Mononuclear cell (primary cell): ENCODE results near the gene SSBP2. TPM values are rescaled to one million over a fixed set of nuclear protein-coding genes. Genes with fewer than 3 reads are reported as not detected.

Experiments used
- H3K27me3 ChIP-seq: 2 replicates; pipeline ENCODE4 v1.6.0; 2011; ENCODE audit warnings: low read length, control low read depth; ENCODE audit not compliant: insufficient read depth
- H3K4me1 ChIP-seq: 2 replicates; pipeline ENCODE4 v1.5.1; 2011; ENCODE audit warnings: mild to moderate bottlenecking, low read length, control low read depth; ENCODE audit not compliant: insufficient read depth
- H3K4me3 ChIP-seq: 2 replicates; pipeline ENCODE4 v1.5.1; 2011; ENCODE audit warnings: mild to moderate bottlenecking, low read length, moderate library complexity
- H3K9me3 ChIP-seq: 2 replicates; pipeline ENCODE4 v1.5.1; 2011; ENCODE audit warnings: low read depth, mild to moderate bottlenecking, control low read depth, low read length
- total RNA-seq: library from RNA; depleted of rRNA; stranded (reverse); fragments of >200 nt; gene quantifications from one replicate; pipeline ENCODE4 v1.2.3, GENCODE V29; 2012

SSBP2 gene
- total RNA-seq, 1 donor, result 35.9 TPM

- no peaks in the 10 kb centered on the region for H3K27me3 ChIP-seq
- no peaks in the 10 kb centered on the region for H3K9me3 ChIP-seq
- H3K4me3 ChIP-seq, result no peak overlapping the region
- H3K4me1 ChIP-seq, result peaks cover 10% of the 10 kb centered on the region
These were observed 212.9 kb downstream of the SSBP2 start for GRCh38 chr5:81537905-81538547.

GRCh38 chr5:81534441-81534840 is 216.5 kb downstream of the SSBP2 start:
- Histone ChIP-seq H3K9me3 (no peaks in the 10 kb centered on the region), H3K27me3 (no peaks in the 10 kb centered on the region), H3K4me3 (no peak overlapping the region), H3K4me1 (peaks cover 10% of the 10 kb centered on the region)

- no peaks in the 10 kb centered on the region for H3K27me3 ChIP-seq
- no peak overlapping the region for H3K4me3 ChIP-seq
- H3K4me1 ChIP-seq, result peaks cover 10% of the 10 kb centered on the region
- H3K9me3 ChIP-seq, result no peaks in the 10 kb centered on the region
These were observed 217.1 kb downstream of the SSBP2 start for GRCh38 chr5:81533629-81534405.

GRCh38 chr5:81530919-81531318 is 220.0 kb downstream of the SSBP2 start:
- Histone ChIP-seq H3K9me3 (no peaks in the 10 kb centered on the region), H3K27me3 (no peaks in the 10 kb centered on the region), H3K4me3 (no peak overlapping the region), H3K4me1 (peaks cover 10% of the 10 kb centered on the region)

- no peak overlapping the region for H3K4me3 ChIP-seq
- no peaks in the 10 kb centered on the region for H3K4me1 ChIP-seq
- H3K27me3 ChIP-seq, result no peaks in the 10 kb centered on the region
- no peaks in the 10 kb centered on the region for H3K9me3 ChIP-seq
These were observed 225.2 kb downstream of the SSBP2 start for GRCh38 chr5:81525690-81526089.

- no peaks in the 10 kb centered on the region for H3K27me3 ChIP-seq
- no peak overlapping the region for H3K4me3 ChIP-seq
- no peaks in the 10 kb centered on the region for H3K4me1 ChIP-seq
- H3K9me3 ChIP-seq, result no peaks in the 10 kb centered on the region
These were observed 226.9 kb downstream of the SSBP2 start for GRCh38 chr5:81524015-81524414.

GRCh38 chr5:81522571-81522970 is 228.3 kb downstream of the SSBP2 start:
- no peaks in the 10 kb centered on the region for H3K27me3 ChIP-seq
- no peaks in the 10 kb centered on the region for H3K9me3 ChIP-seq
- no peak overlapping the region for H3K4me3 ChIP-seq
- H3K4me1 ChIP-seq, result no peaks in the 10 kb centered on the region

GRCh38 chr5:81520769-81521168 is 230.1 kb downstream of the SSBP2 start:
- Histone ChIP-seq H3K4me1 (no peaks in the 10 kb centered on the region), H3K27me3 (no peaks in the 10 kb centered on the region), H3K4me3 (no peak overlapping the region), H3K9me3 (no peaks in the 10 kb centered on the region)

GRCh38 chr5:81519217-81519905 is 231.5 kb downstream of the SSBP2 start:
- H3K4me1 ChIP-seq, result no peaks in the 10 kb centered on the region
- H3K27me3 ChIP-seq, result no peaks in the 10 kb centered on the region
- no peaks in the 10 kb centered on the region for H3K9me3 ChIP-seq
- H3K4me3 ChIP-seq, result no peak overlapping the region

- no peaks in the 10 kb centered on the region for H3K4me1 ChIP-seq
- no peaks in the 10 kb centered on the region for H3K27me3 ChIP-seq
- no peak overlapping the region for H3K4me3 ChIP-seq
- H3K9me3 ChIP-seq, result no peaks in the 10 kb centered on the region
These were observed 233.4 kb downstream of the SSBP2 start for GRCh38 chr5:81517462-81517861.

GRCh38 chr5:81516091-81516490 is 234.8 kb downstream of the SSBP2 start:
- H3K4me3 ChIP-seq, result no peak overlapping the region
- H3K4me1 ChIP-seq, result no peaks in the 10 kb centered on the region
- H3K27me3 ChIP-seq, result no peaks in the 10 kb centered on the region
- H3K9me3 ChIP-seq, result no peaks in the 10 kb centered on the region

GRCh38 chr5:81513982-81514381 is 236.9 kb downstream of the SSBP2 start:
- Histone ChIP-seq H3K4me1 (no peaks in the 10 kb centered on the region), H3K4me3 (no peak overlapping the region), H3K27me3 (no peaks in the 10 kb centered on the region), H3K9me3 (no peaks in the 10 kb centered on the region)

- H3K4me3 ChIP-seq, result no peak overlapping the region
- no peaks in the 10 kb centered on the region for H3K27me3 ChIP-seq
- no peaks in the 10 kb centered on the region for H3K9me3 ChIP-seq
- H3K4me1 ChIP-seq, result no peaks in the 10 kb centered on the region
These were observed 237.4 kb downstream of the SSBP2 start for GRCh38 chr5:81513473-81513872.

GRCh38 chr5:81506900-81507588 is 243.9 kb downstream of the SSBP2 start:
- H3K27me3 ChIP-seq, result no peaks in the 10 kb centered on the region
- no peak overlapping the region for H3K4me3 ChIP-seq
- H3K9me3 ChIP-seq, result no peaks in the 10 kb centered on the region
- H3K4me1 ChIP-seq, result no peaks in the 10 kb centered on the region

GRCh38 chr5:81506378-81506777 is 244.5 kb downstream of the SSBP2 start:
- H3K27me3 ChIP-seq, result no peaks in the 10 kb centered on the region
- H3K4me3 ChIP-seq, result no peak overlapping the region
- no peaks in the 10 kb centered on the region for H3K9me3 ChIP-seq
- H3K4me1 ChIP-seq, result no peaks in the 10 kb centered on the region
